Measurements from ENCODE around the gene TAF13. TPM values are rescaled to one million over a fixed set of nuclear protein-coding genes. Genes with fewer than 3 reads are reported as not detected.

The TAF13 gene
- total RNA-seq, 1 experiment from 2014 or later = 76.7 TPM

GRCh38 chr1:109050228-109050995 lies 25.4 kb downstream of the TAF13 start:
- no TSS peak for BruUV-seq (replicated peaks)
- peak overlapping the region; percentile 13 for H3K27ac Mint-ChIP-seq (ENCODE audit: low read depth, unreplicated experiment)

GRCh38 chr1:109048335-109048734 lies 27.5 kb downstream of the TAF13 start:
- POLR2A ChIA-PET = interaction anchor here (1.0 kb wide), 1 partner anchor 9 kb away, joined by 3 read pairs; no protein-coding TSS in a partner anchor
- no peak for TF ChIP-seq CTCF (IDR thresholded peaks at IDR 0.05; ENCODE audit: unreplicated experiment)
- no TSS peak for BruUV-seq (replicated peaks)
- H3K9me3 Mint-ChIP-seq (ENCODE audit: unreplicated experiment) = no peaks in the 10 kb centered on the region
- H3K27ac Mint-ChIP-seq (ENCODE audit: low read depth, unreplicated experiment) = no peak overlapping the region
- CTCF ChIA-PET = interaction anchor here (1.0 kb wide), 1 partner anchor 52 kb away, joined by 3 read pairs; no protein-coding TSS in a partner anchor
- no peaks in the 10 kb centered on the region for H3K27me3 Mint-ChIP-seq (ENCODE audit: insufficient read depth, unreplicated experiment)
- no peaks in the 10 kb centered on the region for H3K36me3 Mint-ChIP-seq (ENCODE audit: insufficient read depth, unreplicated experiment)
- no peak for DNase-seq (ENCODE audit: unreplicated experiment)
- peaks cover 9% of the 10 kb centered on the region for H3K4me1 Mint-ChIP-seq (ENCODE audit: insufficient read depth, unreplicated experiment)
- intact Hi-C loops (cut with micrococcal nuclease) = no loop called here
- no peak overlapping the region for H3K4me3 Mint-ChIP-seq (ENCODE audit: unreplicated experiment)

More at GRCh38 chr1:109050228-109050995, 25.4 kb downstream of the TAF13 start:
- intact Hi-C loops (cut with micrococcal nuclease) = no loop called here
- DNase-seq (ENCODE audit: unreplicated experiment) = peak; percentile 28
- no peaks in the 10 kb centered on the region for H3K36me3 Mint-ChIP-seq (ENCODE audit: insufficient read depth, unreplicated experiment)
- POLR2A ChIA-PET = interaction anchor here (0.8 to 2.0 kb wide), 8 partner anchors 8 to 49 kb away, joined by 3 to 7 read pairs (median 3); partner anchors contain the start of genes TAF13 and WDR47
- no peak for TF ChIP-seq CTCF (IDR thresholded peaks at IDR 0.05; ENCODE audit: unreplicated experiment)
- CTCF ChIA-PET = interaction anchor here (0.9 to 1.3 kb wide), 3 partner anchors 8 to 49 kb away, joined by 3 to 5 read pairs (median 5); no protein-coding TSS in a partner anchor
- H3K4me3 Mint-ChIP-seq (ENCODE audit: unreplicated experiment) = no peak overlapping the region
- no peaks in the 10 kb centered on the region for H3K27me3 Mint-ChIP-seq (ENCODE audit: insufficient read depth, unreplicated experiment)
- peaks cover 9% of the 10 kb centered on the region for H3K4me1 Mint-ChIP-seq (ENCODE audit: insufficient read depth, unreplicated experiment)
- H3K9me3 Mint-ChIP-seq (ENCODE audit: unreplicated experiment) = no peaks in the 10 kb centered on the region

GRCh38 chr1:109047339-109047738 lies 28.5 kb downstream of the TAF13 start:
- H3K27ac Mint-ChIP-seq (ENCODE audit: low read depth, unreplicated experiment) = no peak overlapping the region
- POLR2A ChIA-PET = interaction anchor here (0.8 kb wide), 1 partner anchor 166 kb away, joined by 4 read pairs; the partner anchor contains the start of gene SARS1
- CTCF ChIA-PET = no interaction called here

More at GRCh38 chr1:109047339-109047738, 28.5 kb downstream of the TAF13 start:
- no peak for DNase-seq (ENCODE audit: unreplicated experiment)
- BruUV-seq (replicated peaks) = no TSS peak
- Mint-ChIP-seq H3K9me3 (ENCODE audit: unreplicated experiment) (no peaks in the 10 kb centered on the region), H3K27me3 (ENCODE audit: insufficient read depth, unreplicated experiment) (no peaks in the 10 kb centered on the region), H3K4me1 (ENCODE audit: insufficient read depth, unreplicated experiment) (peaks cover 13% of the 10 kb centered on the region), H3K4me3 (ENCODE audit: unreplicated experiment) (no peak overlapping the region), H3K36me3 (ENCODE audit: insufficient read depth, unreplicated experiment) (no peaks in the 10 kb centered on the region)
- intact Hi-C loops (cut with micrococcal nuclease) = no loop called here
- no peak for TF ChIP-seq CTCF (IDR thresholded peaks at IDR 0.05; ENCODE audit: unreplicated experiment)
